OCI-LY1 (cell line): ENCODE measurements around the gene CDA.

Experiments used
- H2AFZ ChIP-seq: fragments of 200-600 bp; sonication (generic), shearing (Covaris generic); 2 replicates; pipeline ENCODE4 v1.6.0; 2014; ENCODE audit warnings: antibody characterized with exemption, mild to moderate bottlenecking, low read length
- H3F3A ChIP-seq: fragments of 200-600 bp; sonication (generic), shearing (Covaris generic); 2 replicates; pipeline ENCODE4 v1.6.0; 2014; ENCODE audit warnings: mild to moderate bottlenecking, antibody characterized with exemption, low read length, moderate library complexity; ENCODE audit not compliant: insufficient read depth
- H3K27ac ChIP-seq: fragments of 200-600 bp; sonication (generic); 2 replicates; pipeline ENCODE4 v1.5.1; 2014; ENCODE audit warnings: low read length, mixed run types, mild to moderate bottlenecking, low read depth; ENCODE audit not compliant: poor library complexity, severe bottlenecking
- H3K27me3 ChIP-seq: fragments of 200-600 bp; sonication (generic); 2 replicates; pipeline ENCODE4 v1.6.0; 2014; ENCODE audit warnings: antibody characterized with exemption, mild to moderate bottlenecking, low read length, moderate library complexity; ENCODE audit not compliant: insufficient read depth
- H3K36me3 ChIP-seq: fragments of 200-600 bp; sonication (generic); 2 replicates; pipeline ENCODE4 v1.6.1; 2014; ENCODE audit warnings: mild to moderate bottlenecking, antibody characterized with exemption, low read length, moderate library complexity, mixed read lengths; ENCODE audit not compliant: insufficient read depth
- H3K4me1 ChIP-seq: fragments of 200-600 bp; sonication (generic); 2 replicates; pipeline ENCODE4 v1.5.1; 2014; ENCODE audit warnings: mild to moderate bottlenecking, low read length, moderate library complexity; ENCODE audit not compliant: insufficient read depth, severe bottlenecking
- H3K4me2 ChIP-seq: fragments of 200-600 bp; sonication (generic), shearing (Covaris generic); 2 replicates; pipeline ENCODE4 v1.6.1; 2014; ENCODE audit warnings: low read length
- H3K4me3 ChIP-seq: fragments of 200-600 bp; sonication (generic); 2 replicates; pipeline ENCODE4 v1.5.1; 2014; ENCODE audit warnings: low read length, low read depth, mild to moderate bottlenecking, mixed read lengths; ENCODE audit not compliant: poor library complexity, severe bottlenecking
- H3K79me2 ChIP-seq: fragments of 200-600 bp; shearing (Covaris generic); 2 replicates; pipeline ENCODE4 v1.6.1; 2016; ENCODE audit warnings: mixed run types, low read length, mixed read lengths; ENCODE audit not compliant: insufficient read depth
- H3K9ac ChIP-seq: fragments of 200-600 bp; sonication (generic), shearing (Covaris generic); 2 replicates; pipeline ENCODE4 v1.6.1; 2014; ENCODE audit warnings: mild to moderate bottlenecking, low read length, mixed read lengths
- H3K9me2 ChIP-seq: fragments of 200-600 bp; sonication (generic), shearing (Covaris generic); 2 replicates; pipeline ENCODE4 v1.6.1; 2014; ENCODE audit warnings: low read depth, mild to moderate bottlenecking, low read length, mixed read lengths
- H3K9me3 ChIP-seq: fragments of 200-600 bp; shearing (Covaris generic); 2 replicates; pipeline ENCODE4 v1.6.1; 2014; ENCODE audit warnings: low read length, mixed read lengths
- H4K20me1 ChIP-seq: fragments of 200-600 bp; sonication (generic), shearing (Covaris generic); 2 replicates; pipeline ENCODE4 v1.6.0; 2016; ENCODE audit warnings: mild to moderate bottlenecking, low read length; ENCODE audit not compliant: insufficient read depth
- EZH2 ChIP-seq: fragments of 200-600 bp; sonication (generic), shearing (Covaris generic); IDR thresholded peaks from 2 replicates; pipeline ENCODE4 v1.8.0; 2017; ENCODE audit warnings: borderline replicate concordance, mixed run types, mild to moderate bottlenecking, antibody characterized with exemption, low read length, moderate library complexity, mixed read lengths
- TF ChIP-seq, protein P1 (sequence below): fragments of 200-600 bp; sonication (generic), shearing (Covaris generic); IDR thresholded peaks from 2 replicates; pipeline ENCODE4 v1.5.1; 2017; ENCODE audit warnings: mild to moderate bottlenecking, antibody characterized with exemption, low read length, moderate library complexity, mixed read lengths

CDA gene

DNA sequence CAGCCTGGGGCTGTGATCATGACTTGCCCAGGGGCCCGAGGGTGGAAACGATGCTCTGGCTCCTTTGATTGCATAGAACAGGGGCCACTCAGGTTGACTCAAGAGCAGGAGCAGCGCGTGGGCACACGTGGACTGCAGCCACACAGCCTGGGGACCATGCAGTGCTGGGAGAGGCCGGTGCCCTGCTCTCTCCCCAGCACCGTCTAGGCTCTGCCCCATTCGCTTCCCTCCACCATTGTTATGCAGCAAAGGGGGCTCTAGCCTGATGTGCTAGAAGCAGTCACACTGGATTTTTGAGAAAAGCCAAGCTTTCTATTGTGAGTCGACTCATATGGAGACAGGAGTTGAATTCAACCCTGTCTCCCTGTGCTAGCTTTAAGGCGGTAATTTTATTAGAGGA lies 53.1 kb downstream of the CDA start:
- H3K9ac ChIP-seq = no peak overlapping the region
- H3K9me2 ChIP-seq = no peaks in the 10 kb centered on the region
- TF ChIP-seq, protein P1, sequence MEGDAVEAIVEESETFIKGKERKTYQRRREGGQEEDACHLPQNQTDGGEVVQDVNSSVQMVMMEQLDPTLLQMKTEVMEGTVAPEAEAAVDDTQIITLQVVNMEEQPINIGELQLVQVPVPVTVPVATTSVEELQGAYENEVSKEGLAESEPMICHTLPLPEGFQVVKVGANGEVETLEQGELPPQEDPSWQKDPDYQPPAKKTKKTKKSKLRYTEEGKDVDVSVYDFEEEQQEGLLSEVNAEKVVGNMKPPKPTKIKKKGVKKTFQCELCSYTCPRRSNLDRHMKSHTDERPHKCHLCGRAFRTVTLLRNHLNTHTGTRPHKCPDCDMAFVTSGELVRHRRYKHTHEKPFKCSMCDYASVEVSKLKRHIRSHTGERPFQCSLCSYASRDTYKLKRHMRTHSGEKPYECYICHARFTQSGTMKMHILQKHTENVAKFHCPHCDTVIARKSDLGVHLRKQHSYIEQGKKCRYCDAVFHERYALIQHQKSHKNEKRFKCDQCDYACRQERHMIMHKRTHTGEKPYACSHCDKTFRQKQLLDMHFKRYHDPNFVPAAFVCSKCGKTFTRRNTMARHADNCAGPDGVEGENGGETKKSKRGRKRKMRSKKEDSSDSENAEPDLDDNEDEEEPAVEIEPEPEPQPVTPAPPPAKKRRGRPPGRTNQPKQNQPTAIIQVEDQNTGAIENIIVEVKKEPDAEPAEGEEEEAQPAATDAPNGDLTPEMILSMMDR = no peak
- TF ChIP-seq EZH2 = no peak
- H3K27ac ChIP-seq = no peak overlapping the region
- H3K79me2 ChIP-seq = no peaks in the 10 kb centered on the region
- no peaks in the 10 kb centered on the region for H4K20me1 ChIP-seq
- no peaks in the 10 kb centered on the region for H3K9me3 ChIP-seq
- H3F3A ChIP-seq = no peaks in the 10 kb centered on the region
- no peaks in the 10 kb centered on the region; the same call in 1 of the 2 replicates for H3K27me3 ChIP-seq
- no peaks in the 10 kb centered on the region for H3K36me3 ChIP-seq
- no peak overlapping the region for H3K4me3 ChIP-seq
- H2AFZ ChIP-seq = no peak overlapping the region
- no peaks in the 10 kb centered on the region for H3K4me1 ChIP-seq
- no peak overlapping the region for H3K4me2 ChIP-seq

DNA sequence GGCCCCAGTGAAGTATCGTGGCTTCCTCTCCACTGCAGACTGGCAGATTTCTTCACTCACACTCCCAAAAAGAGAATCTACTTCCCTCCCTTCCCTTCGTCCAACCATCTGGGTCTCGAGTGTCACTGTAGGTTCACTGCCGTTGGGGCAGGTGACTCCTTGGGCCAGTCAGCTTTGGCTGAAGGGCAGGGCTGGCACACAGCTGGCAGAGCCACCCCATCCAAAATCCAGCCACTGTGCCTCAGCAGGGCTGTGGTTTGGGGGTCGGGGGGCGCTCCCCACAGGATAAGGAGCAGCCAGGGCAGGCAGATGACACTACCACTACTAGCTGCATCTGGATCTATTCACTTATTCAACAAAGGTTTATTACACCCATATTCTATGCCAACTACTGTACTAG lies 54.2 kb downstream of the CDA start:
- Histone ChIP-seq H3K4me2 (no peak overlapping the region), H3K9ac (no peak overlapping the region), H3K9me3 (no peaks in the 10 kb centered on the region), H4K20me1 (no peaks in the 10 kb centered on the region), H3K79me2 (no peaks in the 10 kb centered on the region), H3K36me3 (peaks cover under 1% of the 10 kb centered on the region; the same call in 1 of the 2 replicates), H3K27ac (no peak overlapping the region), H3K4me3 (no peak overlapping the region), H3K27me3 (no peaks in the 10 kb centered on the region; the same call in 1 of the 2 replicates), H3F3A (no peaks in the 10 kb centered on the region), H3K9me2 (no peaks in the 10 kb centered on the region), H2AFZ (no peak overlapping the region), H3K4me1 (no peaks in the 10 kb centered on the region)
- no peak for TF ChIP-seq EZH2
- TF ChIP-seq, protein P1 = no peak

DNA sequence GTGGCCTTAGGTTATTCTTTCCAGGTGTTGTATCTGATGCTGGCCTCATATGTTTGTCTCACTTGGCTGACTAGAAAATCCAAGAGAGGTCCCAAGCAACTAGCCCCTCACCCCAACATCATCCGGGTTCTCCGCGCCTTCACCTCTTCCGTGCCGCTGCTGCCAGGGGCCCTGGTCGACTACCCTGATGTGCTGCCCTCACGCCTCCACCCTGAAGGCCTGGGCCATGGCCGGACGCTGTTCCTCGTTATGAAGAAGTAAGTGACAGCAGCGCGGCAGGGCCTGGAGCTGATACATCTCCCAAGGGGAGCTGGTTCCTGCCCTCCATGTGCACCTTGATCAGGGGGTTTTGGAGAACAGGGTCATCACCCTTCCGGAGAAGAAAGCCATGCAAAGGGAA lies 55.5 kb downstream of the CDA start:
- H3K36me3 ChIP-seq = peaks cover 8% of the 10 kb centered on the region; the same call in 1 of the 2 replicates
- TF ChIP-seq EZH2 = no peak
- no peak overlapping the region for H3K4me3 ChIP-seq
- no peaks in the 10 kb centered on the region for H3K9me2 ChIP-seq
- H3F3A ChIP-seq = no peaks in the 10 kb centered on the region
- no peaks in the 10 kb centered on the region; the same call in 1 of the 2 replicates for H3K27me3 ChIP-seq
- H3K9me3 ChIP-seq = no peaks in the 10 kb centered on the region
- no peak overlapping the region for H2AFZ ChIP-seq
- no peaks in the 10 kb centered on the region for H3K4me1 ChIP-seq
- no peak overlapping the region for H3K9ac ChIP-seq
- no peaks in the 10 kb centered on the region for H4K20me1 ChIP-seq
- H3K27ac ChIP-seq = no peak overlapping the region
- no peak overlapping the region for H3K4me2 ChIP-seq
- no peaks in the 10 kb centered on the region for H3K79me2 ChIP-seq

DNA sequence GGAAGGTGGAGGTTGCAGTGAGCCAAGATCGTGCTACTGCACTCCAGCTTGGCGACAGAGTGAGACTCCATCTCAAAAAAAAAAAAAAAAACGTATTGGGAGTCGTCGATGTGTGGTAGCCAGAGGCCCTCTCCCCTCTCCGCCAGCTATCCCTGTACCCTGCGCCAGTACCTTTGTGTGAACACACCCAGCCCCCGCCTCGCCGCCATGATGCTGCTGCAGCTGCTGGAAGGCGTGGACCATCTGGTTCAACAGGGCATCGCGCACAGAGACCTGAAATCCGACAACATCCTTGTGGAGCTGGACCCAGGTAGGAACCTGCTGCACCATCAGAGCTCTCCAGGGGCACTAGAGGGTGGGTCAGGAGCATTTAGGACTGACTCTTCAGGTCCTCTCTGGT lies 56.5 kb downstream of the CDA start:
- H3K27me3 ChIP-seq = no peaks in the 10 kb centered on the region; the same call in 1 of the 2 replicates
- no peak for TF ChIP-seq EZH2
- TF ChIP-seq, protein P1 = no peak
- no peak overlapping the region for H3K4me3 ChIP-seq
- H2AFZ ChIP-seq = no peak overlapping the region
- H3K9me2 ChIP-seq = no peaks in the 10 kb centered on the region
- no peaks in the 10 kb centered on the region for H3F3A ChIP-seq
- peaks cover 16% of the 10 kb centered on the region for H3K36me3 ChIP-seq
- no peak overlapping the region for H3K4me2 ChIP-seq
- H3K4me1 ChIP-seq = no peaks in the 10 kb centered on the region
- H3K27ac ChIP-seq = no peak overlapping the region
- H4K20me1 ChIP-seq = no peaks in the 10 kb centered on the region
- H3K79me2 ChIP-seq = no peaks in the 10 kb centered on the region
- H3K9me3 ChIP-seq = no peaks in the 10 kb centered on the region
- H3K9ac ChIP-seq = no peak overlapping the region
